H1 (cell line): ENCODE measurements around the gene BCAS2. TPM values are rescaled to one million over a fixed set of nuclear protein-coding genes. Genes with fewer than 3 reads are reported as not detected.

ENCODE experiments used
- MAX ChIP-seq: IDR thresholded peaks from 2 replicates; pipeline ENCODE4 v1.6.1; 2012; ENCODE audit warnings: inconsistent platforms
- RAD21 ChIP-seq, 2 experiments: IDR thresholded peaks in 1 of 2; conservative IDR thresholded peaks in 1 of 2; 2 replicates each; pipeline ENCODE4 v1.6.1; 2011; ENCODE audit warnings: low read depth in 2 of 2, low read length in 2 of 2, improper control_type of control experiment in 1 of 2, inconsistent platforms in 1 of 2, mild to moderate bottlenecking in 1 of 2, moderate library complexity in 1 of 2
- TBP ChIP-seq: IDR thresholded peaks from 2 replicates; pipeline ENCODE4 v1.6.1; 2011; ENCODE audit warnings: low read depth, low read length, improper control_type of control experiment
- TEAD4 ChIP-seq: IDR thresholded peaks from 2 replicates; pipeline ENCODE4 v1.6.1; 2012; ENCODE audit warnings: low read depth, low read length, inconsistent platforms, mixed read lengths
- polyA plus RNA-seq, 7 experiments: library from polyadenylated mRNA; depleted of rRNA in 3 of 7; stranded (reverse) in 5 of 7; unstranded in 2 of 7; fragments of >200 nt in 5 of 7; fragments of 200-250 nt in 2 of 7; gene quantifications; 1 replicate in 5 of 7; 2 replicates in 1 of 7; 4 replicates in 1 of 7; pipeline versions ENCODE4 v1.2.1 to v1.2.3, GENCODE V29; 2011 to 2013; ENCODE audit warnings: missing spikeins in 2 of 7, mixed read lengths in 2 of 7
- total RNA-seq: library from RNA; stranded (reverse); fragmentation: NEBNext Ultra II Directional; extraction: Animal tissue kit (Norgen Biotek cat#: 25700); gene quantifications from 2 replicates; pipeline ENCODE4 v1.2.1, GENCODE V29; 2021
- TF ChIP-seq, protein P1 (sequence below), 3 experiments: IDR thresholded peaks; 1 replicate in 2 of 3; 2 replicates in 1 of 3; pipeline versions ENCODE4 v1.5.1 to v1.6.1; 2011; ENCODE audit warnings: low read length in 3 of 3, mild to moderate bottlenecking in 3 of 3, inconsistent platforms in 2 of 3, low read depth in 1 of 3, moderate library complexity in 1 of 3; ENCODE audit not compliant: insufficient read depth in 1 of 3; ENCODE audit errors: control extremely low read depth in 1 of 3

Gene BCAS2
- total and polyA plus RNA-seq, 2 of the 8 experiments (the other 6 are each of a cell fraction or from before 2014, with no cell fraction given), result 18.0 to 52.2 TPM

DNA sequence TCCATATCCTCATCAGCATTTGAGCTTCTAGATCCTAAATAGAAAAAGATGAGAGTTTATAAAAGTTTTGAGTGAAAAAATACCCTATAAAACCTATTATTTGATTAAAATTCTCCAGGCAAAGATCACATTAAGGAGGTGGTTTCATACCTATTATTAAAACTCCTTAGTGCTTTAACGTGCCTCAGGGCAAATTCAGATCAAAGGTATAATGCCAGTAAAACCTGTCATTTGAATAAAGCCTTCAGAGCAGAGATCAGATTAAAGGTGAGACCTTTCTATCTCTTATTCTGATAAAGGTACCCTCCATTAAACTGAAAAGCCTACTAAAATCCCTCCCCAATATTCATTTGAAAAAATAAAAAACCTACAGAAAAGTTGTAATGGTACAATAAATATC lies 36.1 kb downstream of the BCAS2 start (continued):
- TF ChIP-seq, protein P1, sequence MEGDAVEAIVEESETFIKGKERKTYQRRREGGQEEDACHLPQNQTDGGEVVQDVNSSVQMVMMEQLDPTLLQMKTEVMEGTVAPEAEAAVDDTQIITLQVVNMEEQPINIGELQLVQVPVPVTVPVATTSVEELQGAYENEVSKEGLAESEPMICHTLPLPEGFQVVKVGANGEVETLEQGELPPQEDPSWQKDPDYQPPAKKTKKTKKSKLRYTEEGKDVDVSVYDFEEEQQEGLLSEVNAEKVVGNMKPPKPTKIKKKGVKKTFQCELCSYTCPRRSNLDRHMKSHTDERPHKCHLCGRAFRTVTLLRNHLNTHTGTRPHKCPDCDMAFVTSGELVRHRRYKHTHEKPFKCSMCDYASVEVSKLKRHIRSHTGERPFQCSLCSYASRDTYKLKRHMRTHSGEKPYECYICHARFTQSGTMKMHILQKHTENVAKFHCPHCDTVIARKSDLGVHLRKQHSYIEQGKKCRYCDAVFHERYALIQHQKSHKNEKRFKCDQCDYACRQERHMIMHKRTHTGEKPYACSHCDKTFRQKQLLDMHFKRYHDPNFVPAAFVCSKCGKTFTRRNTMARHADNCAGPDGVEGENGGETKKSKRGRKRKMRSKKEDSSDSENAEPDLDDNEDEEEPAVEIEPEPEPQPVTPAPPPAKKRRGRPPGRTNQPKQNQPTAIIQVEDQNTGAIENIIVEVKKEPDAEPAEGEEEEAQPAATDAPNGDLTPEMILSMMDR (IDR thresholded peaks at IDR 0.05; ENCODE audit: control extremely low read depth in 1 of 3, insufficient read depth in 1 of 3, low read depth in 1 of 3, low read length in 3 of 3), result no peak
- TF ChIP-seq TEAD4 (no peak), RAD21 (IDR thresholded peaks at IDR 0.05 in 1 of 2, conservative IDR thresholded peaks at IDR 0.05 in 1 of 2; ENCODE audit: low read depth in 2 of 2, low read length in 2 of 2) (no peak), MAX (no peak), TBP (no peak)
